ENCODE measurements around the gene PACSIN2. TPM values are rescaled to one million over a fixed set of nuclear protein-coding genes. Genes with fewer than 3 reads are reported as not detected.
"Not testable (repeated sequence)": the region's sequence is repeated elsewhere in the genome, so short reads cannot be mapped to it uniquely, and the experiment has no call there.

The PACSIN2 gene
- total RNA-seq, 6 experiments from 2014 or later: 69.8 to 97.3 (median 76.2) TPM

- Mint-ChIP-seq H3K4me3 (peak overlapping the region; percentile 82), H3K36me3 (ENCODE audit: low read depth) (peaks cover 4% of the 10 kb centered on the region), H3K27ac (peak overlapping the region; percentile 91), H3K4me1 (ENCODE audit: low read depth) (peaks cover 41% of the 10 kb centered on the region), H3K9me3 (no peaks in the 10 kb centered on the region), H3K27me3 (ENCODE audit: insufficient read depth) (peaks cover 2% of the 10 kb centered on the region)
- peak; percentile 62 for DNase-seq
- TF ChIP-seq CTCF (IDR thresholded peaks at IDR 0.05): no peak
Observed at GRCh38 chr22:42920101-42920820, 94.7 kb downstream of the PACSIN2 start.

DNA sequence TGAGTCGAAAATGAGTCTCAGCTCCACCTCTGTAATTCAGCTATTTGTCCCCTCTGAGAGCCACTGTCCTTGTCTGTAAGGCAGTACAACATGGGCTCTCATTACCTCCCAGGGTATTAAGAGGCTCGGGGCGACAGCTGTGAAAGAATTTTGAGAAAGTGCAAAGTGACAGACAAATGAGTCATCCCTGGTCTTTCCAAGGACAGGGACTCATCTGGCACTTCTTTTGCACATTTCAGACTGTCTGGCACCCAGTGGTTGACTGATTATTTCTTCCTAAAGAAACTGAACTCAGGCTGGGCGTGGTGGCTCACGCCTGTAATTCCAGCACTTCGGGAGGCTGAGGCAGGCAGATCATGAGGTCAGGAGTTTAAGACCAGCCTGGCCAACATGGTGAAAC, 95.8 kb downstream of the PACSIN2 start:
- TF ChIP-seq CTCF (IDR thresholded peaks at IDR 0.05): no peak
- Mint-ChIP-seq H3K9me3 (no peaks in the 10 kb centered on the region), H3K4me3 (peak overlapping the region; percentile 57; the same call in 1 of the 2 replicates), H3K27ac (peak overlapping the region; percentile 91), H3K27me3 (ENCODE audit: insufficient read depth) (no peaks in the 10 kb centered on the region; the same call in 1 of the 2 replicates), H3K4me1 (ENCODE audit: low read depth) (peaks cover 41% of the 10 kb centered on the region), H3K36me3 (ENCODE audit: low read depth) (peaks cover 4% of the 10 kb centered on the region)
- DNase-seq: peak; percentile 41

GRCh38 chr22:42918500-42918899, 96.4 kb downstream of the PACSIN2 start:
- Mint-ChIP-seq H3K4me1 (ENCODE audit: low read depth) (peaks cover 41% of the 10 kb centered on the region), H3K9me3 (no peaks in the 10 kb centered on the region), H3K36me3 (ENCODE audit: low read depth) (peaks cover 4% of the 10 kb centered on the region), H3K27me3 (ENCODE audit: insufficient read depth) (no peaks in the 10 kb centered on the region; the same call in 1 of the 2 replicates), H3K27ac (no peak overlapping the region), H3K4me3 (no peak overlapping the region)
- TF ChIP-seq CTCF (IDR thresholded peaks at IDR 0.05): no peak
- no peak for DNase-seq

- H3K4me3 Mint-ChIP-seq; H3K27me3 Mint-ChIP-seq (ENCODE audit: insufficient read depth); H3K36me3 Mint-ChIP-seq (ENCODE audit: low read depth); DNase-seq; H3K9me3 Mint-ChIP-seq: not testable (repeated sequence)
- Mint-ChIP-seq H3K27ac (0 out of 2 replicates have a peak overlapping the region, but pooled peaks have one; percentile 21), H3K4me1 (ENCODE audit: low read depth) (peaks cover 31% of the 10 kb centered on the region)
Observed at GRCh38 chr22:42917358-42917757, 97.6 kb downstream of the PACSIN2 start.

DNA sequence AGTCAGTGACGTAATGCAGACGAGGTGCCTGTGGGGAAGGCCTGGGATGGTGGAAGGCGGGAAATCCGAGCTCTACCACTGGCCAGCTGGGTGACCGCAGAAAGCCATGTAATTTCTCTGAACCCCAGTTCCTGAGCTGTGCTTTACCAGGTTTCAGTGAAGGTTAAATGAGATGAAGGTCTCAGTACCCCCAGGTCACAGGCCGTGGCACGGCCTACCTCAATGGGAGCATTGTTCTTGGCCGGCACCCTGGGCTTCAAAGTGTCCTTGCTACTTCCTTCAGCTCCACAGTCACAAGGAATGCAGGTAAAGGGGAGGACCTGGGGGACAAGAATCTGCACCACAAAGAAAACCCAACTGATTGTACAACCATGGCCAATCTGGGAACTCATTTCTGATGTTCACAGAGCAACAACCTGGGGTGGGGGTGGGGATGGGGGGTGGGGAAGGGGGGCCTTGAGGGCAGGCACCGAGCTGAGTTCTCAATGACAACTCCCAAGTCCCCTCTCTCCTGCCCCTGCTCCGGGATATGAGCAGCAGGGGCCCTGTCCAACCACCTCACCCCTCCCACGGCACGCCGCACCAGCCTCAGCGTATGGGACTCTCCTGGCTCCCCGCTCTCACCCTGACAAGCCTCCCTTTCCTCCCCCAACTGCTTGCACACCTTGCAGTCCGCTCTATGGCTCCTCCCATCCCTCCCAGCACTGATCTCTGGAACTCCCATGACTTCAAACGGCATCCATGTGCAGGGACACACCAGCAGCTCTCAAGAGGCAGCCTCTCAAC, 98.8 kb downstream of the PACSIN2 start:
- Mint-ChIP-seq H3K27ac (no peak overlapping the region), H3K4me3 (no peak overlapping the region), H3K27me3 (ENCODE audit: insufficient read depth) (no peaks in the 10 kb centered on the region; the same call in 1 of the 2 replicates), H3K36me3 (ENCODE audit: low read depth) (peaks cover 4% of the 10 kb centered on the region), H3K4me1 (ENCODE audit: low read depth) (peaks cover 19% of the 10 kb centered on the region), H3K9me3 (no peaks in the 10 kb centered on the region)
- no peak for DNase-seq
- TF ChIP-seq CTCF (IDR thresholded peaks at IDR 0.05): no peak
